Measurements from ENCODE around the gene GSE1.

DNA sequence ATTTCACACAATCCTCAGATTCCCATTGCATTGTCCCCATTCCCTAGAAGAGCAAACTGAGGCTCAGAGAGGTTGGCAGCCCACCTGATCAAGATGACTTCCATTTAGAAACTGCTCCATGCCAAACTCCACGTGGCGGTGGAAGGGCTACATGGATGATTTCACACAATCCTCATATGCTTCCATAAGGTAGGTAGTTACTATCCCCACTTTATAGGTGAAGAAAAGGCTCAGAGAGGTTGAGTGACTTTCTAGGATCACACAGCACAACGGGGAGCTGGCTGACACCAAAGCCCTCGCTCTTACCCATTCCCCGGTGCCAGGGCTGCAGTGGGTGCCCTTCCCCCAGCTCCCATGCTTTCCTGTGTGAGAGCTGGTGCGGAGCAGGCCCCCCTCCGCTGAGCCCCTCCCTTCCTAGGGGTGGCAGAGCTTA is 85.4 kb downstream of the GSE1 start:
- TF ChIP-seq, protein P1, sequence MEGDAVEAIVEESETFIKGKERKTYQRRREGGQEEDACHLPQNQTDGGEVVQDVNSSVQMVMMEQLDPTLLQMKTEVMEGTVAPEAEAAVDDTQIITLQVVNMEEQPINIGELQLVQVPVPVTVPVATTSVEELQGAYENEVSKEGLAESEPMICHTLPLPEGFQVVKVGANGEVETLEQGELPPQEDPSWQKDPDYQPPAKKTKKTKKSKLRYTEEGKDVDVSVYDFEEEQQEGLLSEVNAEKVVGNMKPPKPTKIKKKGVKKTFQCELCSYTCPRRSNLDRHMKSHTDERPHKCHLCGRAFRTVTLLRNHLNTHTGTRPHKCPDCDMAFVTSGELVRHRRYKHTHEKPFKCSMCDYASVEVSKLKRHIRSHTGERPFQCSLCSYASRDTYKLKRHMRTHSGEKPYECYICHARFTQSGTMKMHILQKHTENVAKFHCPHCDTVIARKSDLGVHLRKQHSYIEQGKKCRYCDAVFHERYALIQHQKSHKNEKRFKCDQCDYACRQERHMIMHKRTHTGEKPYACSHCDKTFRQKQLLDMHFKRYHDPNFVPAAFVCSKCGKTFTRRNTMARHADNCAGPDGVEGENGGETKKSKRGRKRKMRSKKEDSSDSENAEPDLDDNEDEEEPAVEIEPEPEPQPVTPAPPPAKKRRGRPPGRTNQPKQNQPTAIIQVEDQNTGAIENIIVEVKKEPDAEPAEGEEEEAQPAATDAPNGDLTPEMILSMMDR (conservative IDR thresholded peaks at IDR 0.05), result no peak
- TF ChIP-seq ZFX (IDR thresholded peaks at IDR 0.05), result no peak

Measured in C4-2B (cell line).